HepG2 (cell line): ENCODE data around the gene IPO13. TPM values are rescaled to one million over a fixed set of nuclear protein-coding genes. Genes with fewer than 3 reads are reported as not detected.

ENCODE experiments used
- GATAD1 ChIP-seq: IDR thresholded peaks from 2 replicates; pipeline ENCODE4 v1.6.1; 2016; ENCODE audit warnings: missing genetic modification reagents, missing compliant biosample characterization
- KAT8 ChIP-seq: IDR thresholded peaks from 2 replicates; pipeline ENCODE4 v1.6.1; 2016; ENCODE audit warnings: missing genetic modification reagents, missing compliant biosample characterization
- KDM1A ChIP-seq: IDR thresholded peaks from 2 replicates; pipeline ENCODE4 v1.6.1; 2016; ENCODE audit warnings: missing compliant biosample characterization
- KLF6 ChIP-seq: IDR thresholded peaks from 2 replicates; pipeline ENCODE4 v1.8.0; 2016; ENCODE audit warnings: missing biosample characterization, missing genetic modification reagents
- MEIS2 ChIP-seq: sonication (generic); formaldehyde crosslinking; IDR thresholded peaks from 2 replicates; pipeline ENCODE4 v1.9.0; 2021; ENCODE audit warnings: mild to moderate bottlenecking, missing genetic modification reagents
- MTA3 ChIP-seq: sonication (generic); formaldehyde crosslinking; IDR thresholded peaks from 2 replicates; pipeline ENCODE4 v1.4.0; 2020; ENCODE audit warnings: missing genetic modification reagents
- NR2F2 ChIP-seq: IDR thresholded peaks from 2 replicates; pipeline ENCODE4 v1.6.1; 2012; ENCODE audit warnings: low read depth, inconsistent platforms, borderline replicate concordance
- SMYD3 ChIP-seq: sonication (generic); formaldehyde crosslinking; IDR thresholded peaks from 2 replicates; pipeline ENCODE4 v1.8.1; 2023; ENCODE audit warnings: mild to moderate bottlenecking, missing genetic modification reagents
- ZBTB21 ChIP-seq: sonication (generic); formaldehyde crosslinking; IDR thresholded peaks from 2 replicates; pipeline ENCODE4 v1.4.0; 2020; ENCODE audit warnings: missing genetic modification reagents
- ZMYM3 ChIP-seq: sonication (generic); formaldehyde crosslinking; IDR thresholded peaks from 2 replicates; pipeline ENCODE4 v1.5.1; 2020; ENCODE audit warnings: mild to moderate bottlenecking, missing genetic modification reagents
- ZNF274 ChIP-seq: sonication (generic); formaldehyde crosslinking; IDR thresholded peaks from 2 replicates; pipeline ENCODE4 v1.5.1; 2020; ENCODE audit warnings: mild to moderate bottlenecking, missing genetic modification reagents
- ZNF543 ChIP-seq: sonication (generic); formaldehyde crosslinking; IDR thresholded peaks from 2 replicates; pipeline ENCODE4 v1.4.0; 2020; ENCODE audit warnings: mild to moderate bottlenecking, missing genetic modification reagents
- polyA plus RNA-seq, 8 experiments: library from polyadenylated mRNA; depleted of rRNA in 3 of 8; stranded (reverse) in 7 of 8; unstranded in 1 of 8; fragments of >200 nt; fragmentation: Illumina TruSeq in 4 of 8; extraction: Trizol in 4 of 8; gene quantifications; 2 replicates each; pipeline versions ENCODE4 v1.2.1 to v1.2.3, GENCODE V29; 2011 to 2016; ENCODE audit warnings: low read depth in 4 of 8, missing spikeins in 1 of 8, mixed read lengths in 1 of 8; ENCODE audit not compliant: insufficient read depth in 1 of 8
- total RNA-seq, 5 experiments: library from RNA; depleted of rRNA; stranded (reverse); fragments of >200 nt; fragmentation: Illumina TruSeq; extraction: Trizol; gene quantifications; 2 replicates each; pipeline ENCODE4 v1.2.3, GENCODE V29; 2016; ENCODE audit warnings: low read depth in 1 of 5
- TF ChIP-seq, protein P1 (sequence below): sonication (generic); formaldehyde crosslinking; IDR thresholded peaks from 2 replicates; pipeline ENCODE4 v1.9.0; 2022; ENCODE audit warnings: missing genetic modification reagents, mild to moderate bottlenecking, borderline replicate concordance
- TF ChIP-seq, protein P2 (sequence below): sonication (generic); formaldehyde crosslinking; IDR thresholded peaks from 2 replicates; pipeline ENCODE4 v1.4.0; 2020; ENCODE audit warnings: missing genetic modification reagents
- TF ChIP-seq, protein P3 (sequence below): IDR thresholded peaks from 2 replicates; pipeline ENCODE4 v1.6.1; 2016
- TF ChIP-seq, protein P4 (sequence below): sonication (generic); formaldehyde crosslinking; IDR thresholded peaks from 2 replicates; pipeline ENCODE4 v1.4.0; 2020; ENCODE audit warnings: missing genetic modification reagents
- TF ChIP-seq, protein P5 (sequence below): sonication (generic); formaldehyde crosslinking; IDR thresholded peaks from 2 replicates; pipeline ENCODE4; 2020; ENCODE audit warnings: missing genetic modification reagents, mild to moderate bottlenecking, borderline replicate concordance
- TF ChIP-seq, protein P6 (sequence below): sonication (generic); formaldehyde crosslinking; IDR thresholded peaks from 2 replicates; pipeline ENCODE4 v1.8.0; 2022; ENCODE audit warnings: mild to moderate bottlenecking, missing genetic modification reagents
- TF ChIP-seq, protein P7 (sequence below): sonication (generic); formaldehyde crosslinking; IDR thresholded peaks from 2 replicates; pipeline ENCODE4 v1.4.0; 2020; ENCODE audit warnings: missing genetic modification reagents

IPO13 gene
- total and polyA plus RNA-seq, 2 of the 13 experiments (the other 11 are each of a cell fraction or from before 2014, with no cell fraction given) = 12.9 to 15.6 TPM

DNA sequence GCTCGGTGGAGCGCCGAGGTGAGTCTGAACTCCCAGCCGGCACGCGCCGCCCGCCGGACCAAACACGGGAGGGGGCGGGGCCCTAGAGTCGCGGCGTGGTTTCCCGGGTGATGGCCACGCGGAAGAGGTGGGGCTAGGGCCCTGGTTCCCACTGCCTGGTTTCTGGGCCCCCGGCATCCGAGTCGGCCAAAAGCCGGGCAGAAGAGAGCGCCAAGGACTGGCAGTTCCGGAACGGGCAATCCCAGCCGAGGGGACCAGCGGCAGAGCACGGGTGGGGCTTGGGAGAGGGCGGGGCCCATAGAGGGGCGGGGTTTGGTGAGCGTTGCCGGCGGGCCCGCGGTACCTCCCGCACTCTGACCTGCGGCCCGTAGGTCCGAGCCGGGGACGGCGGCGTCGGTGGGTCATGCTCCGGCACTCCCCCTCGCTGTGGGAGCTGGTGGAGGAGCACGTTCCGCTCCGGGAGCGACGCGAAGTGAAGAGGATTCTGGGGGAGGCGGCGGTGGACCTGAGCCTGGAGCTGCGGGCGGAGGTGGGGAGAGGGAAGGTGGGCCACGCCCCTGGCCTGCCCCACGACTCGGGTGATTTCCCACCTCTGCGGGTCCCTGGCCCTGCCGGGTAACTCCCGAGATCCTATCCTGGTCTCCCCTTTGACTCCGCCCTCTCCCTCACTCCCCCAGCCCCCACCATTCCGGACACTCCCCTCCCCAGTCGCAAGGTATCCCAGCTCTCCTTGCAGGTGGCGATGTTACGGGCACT is 44.9 kb downstream of the IPO13 start, which contains the start of gene CCDC24 (continued):
- TF ChIP-seq, protein P1, sequence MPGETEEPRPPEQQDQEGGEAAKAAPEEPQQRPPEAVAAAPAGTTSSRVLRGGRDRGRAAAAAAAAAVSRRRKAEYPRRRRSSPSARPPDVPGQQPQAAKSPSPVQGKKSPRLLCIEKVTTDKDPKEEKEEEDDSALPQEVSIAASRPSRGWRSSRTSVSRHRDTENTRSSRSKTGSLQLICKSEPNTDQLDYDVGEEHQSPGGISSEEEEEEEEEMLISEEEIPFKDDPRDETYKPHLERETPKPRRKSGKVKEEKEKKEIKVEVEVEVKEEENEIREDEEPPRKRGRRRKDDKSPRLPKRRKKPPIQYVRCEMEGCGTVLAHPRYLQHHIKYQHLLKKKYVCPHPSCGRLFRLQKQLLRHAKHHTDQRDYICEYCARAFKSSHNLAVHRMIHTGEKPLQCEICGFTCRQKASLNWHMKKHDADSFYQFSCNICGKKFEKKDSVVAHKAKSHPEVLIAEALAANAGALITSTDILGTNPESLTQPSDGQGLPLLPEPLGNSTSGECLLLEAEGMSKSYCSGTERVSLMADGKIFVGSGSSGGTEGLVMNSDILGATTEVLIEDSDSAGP (CRISPR knock-in tag) = peak; percentile 77; the same call in 1 of the 2 replicates
- TF ChIP-seq, protein P2, sequence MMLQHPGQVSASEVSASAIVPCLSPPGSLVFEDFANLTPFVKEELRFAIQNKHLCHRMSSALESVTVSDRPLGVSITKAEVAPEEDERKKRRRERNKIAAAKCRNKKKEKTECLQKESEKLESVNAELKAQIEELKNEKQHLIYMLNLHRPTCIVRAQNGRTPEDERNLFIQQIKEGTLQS = no peak
- peak; percentile 33; the same call in 1 of the 2 replicates for TF ChIP-seq ZMYM3 (CRISPR knock-in tag)
- peak; percentile 35; the same call in 1 of the 2 replicates for TF ChIP-seq ZNF274 (CRISPR knock-in tag)
- TF ChIP-seq KDM1A (CRISPR knock-in tag) = no peak
- TF ChIP-seq, protein P3, sequence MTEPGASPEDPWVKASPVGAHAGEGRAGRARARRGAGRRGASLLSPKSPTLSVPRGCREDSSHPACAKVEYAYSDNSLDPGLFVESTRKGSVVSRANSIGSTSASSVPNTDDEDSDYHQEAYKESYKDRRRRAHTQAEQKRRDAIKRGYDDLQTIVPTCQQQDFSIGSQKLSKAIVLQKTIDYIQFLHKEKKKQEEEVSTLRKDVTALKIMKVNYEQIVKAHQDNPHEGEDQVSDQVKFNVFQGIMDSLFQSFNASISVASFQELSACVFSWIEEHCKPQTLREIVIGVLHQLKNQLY = 0 out of 2 replicates have a peak, but pooled peaks have one; percentile 52
- no peak for TF ChIP-seq SMYD3 (CRISPR knock-in tag)
- no peak for TF ChIP-seq ZBTB21 (CRISPR knock-in tag)
- TF ChIP-seq, protein P4, sequence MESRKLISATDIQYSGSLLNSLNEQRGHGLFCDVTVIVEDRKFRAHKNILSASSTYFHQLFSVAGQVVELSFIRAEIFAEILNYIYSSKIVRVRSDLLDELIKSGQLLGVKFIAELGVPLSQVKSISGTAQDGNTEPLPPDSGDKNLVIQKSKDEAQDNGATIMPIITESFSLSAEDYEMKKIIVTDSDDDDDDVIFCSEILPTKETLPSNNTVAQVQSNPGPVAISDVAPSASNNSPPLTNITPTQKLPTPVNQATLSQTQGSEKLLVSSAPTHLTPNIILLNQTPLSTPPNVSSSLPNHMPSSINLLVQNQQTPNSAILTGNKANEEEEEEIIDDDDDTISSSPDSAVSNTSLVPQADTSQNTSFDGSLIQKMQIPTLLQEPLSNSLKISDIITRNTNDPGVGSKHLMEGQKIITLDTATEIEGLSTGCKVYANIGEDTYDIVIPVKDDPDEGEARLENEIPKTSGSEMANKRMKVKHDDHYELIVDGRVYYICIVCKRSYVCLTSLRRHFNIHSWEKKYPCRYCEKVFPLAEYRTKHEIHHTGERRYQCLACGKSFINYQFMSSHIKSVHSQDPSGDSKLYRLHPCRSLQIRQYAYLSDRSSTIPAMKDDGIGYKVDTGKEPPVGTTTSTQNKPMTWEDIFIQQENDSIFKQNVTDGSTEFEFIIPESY (CRISPR knock-in tag) = no peak
- peak; percentile 13; the same call in 1 of the 2 replicates for TF ChIP-seq KAT8 (CRISPR knock-in tag)
- TF ChIP-seq MTA3 (CRISPR knock-in tag) = no peak
- no peak for TF ChIP-seq KLF6 (CRISPR knock-in tag)
- TF ChIP-seq, protein P5, sequence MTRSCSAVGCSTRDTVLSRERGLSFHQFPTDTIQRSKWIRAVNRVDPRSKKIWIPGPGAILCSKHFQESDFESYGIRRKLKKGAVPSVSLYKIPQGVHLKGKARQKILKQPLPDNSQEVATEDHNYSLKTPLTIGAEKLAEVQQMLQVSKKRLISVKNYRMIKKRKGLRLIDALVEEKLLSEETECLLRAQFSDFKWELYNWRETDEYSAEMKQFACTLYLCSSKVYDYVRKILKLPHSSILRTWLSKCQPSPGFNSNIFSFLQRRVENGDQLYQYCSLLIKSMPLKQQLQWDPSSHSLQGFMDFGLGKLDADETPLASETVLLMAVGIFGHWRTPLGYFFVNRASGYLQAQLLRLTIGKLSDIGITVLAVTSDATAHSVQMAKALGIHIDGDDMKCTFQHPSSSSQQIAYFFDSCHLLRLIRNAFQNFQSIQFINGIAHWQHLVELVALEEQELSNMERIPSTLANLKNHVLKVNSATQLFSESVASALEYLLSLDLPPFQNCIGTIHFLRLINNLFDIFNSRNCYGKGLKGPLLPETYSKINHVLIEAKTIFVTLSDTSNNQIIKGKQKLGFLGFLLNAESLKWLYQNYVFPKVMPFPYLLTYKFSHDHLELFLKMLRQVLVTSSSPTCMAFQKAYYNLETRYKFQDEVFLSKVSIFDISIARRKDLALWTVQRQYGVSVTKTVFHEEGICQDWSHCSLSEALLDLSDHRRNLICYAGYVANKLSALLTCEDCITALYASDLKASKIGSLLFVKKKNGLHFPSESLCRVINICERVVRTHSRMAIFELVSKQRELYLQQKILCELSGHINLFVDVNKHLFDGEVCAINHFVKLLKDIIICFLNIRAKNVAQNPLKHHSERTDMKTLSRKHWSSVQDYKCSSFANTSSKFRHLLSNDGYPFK (CRISPR knock-in tag) = no peak; the same call in 1 of the 2 replicates
- TF ChIP-seq NR2F2 = no peak
- TF ChIP-seq, protein P6, sequence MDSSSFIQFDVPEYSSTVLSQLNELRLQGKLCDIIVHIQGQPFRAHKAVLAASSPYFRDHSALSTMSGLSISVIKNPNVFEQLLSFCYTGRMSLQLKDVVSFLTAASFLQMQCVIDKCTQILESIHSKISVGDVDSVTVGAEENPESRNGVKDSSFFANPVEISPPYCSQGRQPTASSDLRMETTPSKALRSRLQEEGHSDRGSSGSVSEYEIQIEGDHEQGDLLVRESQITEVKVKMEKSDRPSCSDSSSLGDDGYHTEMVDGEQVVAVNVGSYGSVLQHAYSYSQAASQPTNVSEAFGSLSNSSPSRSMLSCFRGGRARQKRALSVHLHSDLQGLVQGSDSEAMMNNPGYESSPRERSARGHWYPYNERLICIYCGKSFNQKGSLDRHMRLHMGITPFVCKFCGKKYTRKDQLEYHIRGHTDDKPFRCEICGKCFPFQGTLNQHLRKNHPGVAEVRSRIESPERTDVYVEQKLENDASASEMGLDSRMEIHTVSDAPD (CRISPR knock-in tag) = peak; percentile 66; the same call in 1 of the 2 replicates
- TF ChIP-seq GATAD1 (CRISPR knock-in tag) = peak; percentile 56
- peak; percentile 87 for TF ChIP-seq ZNF543 (CRISPR knock-in tag)
- no peak for TF ChIP-seq MEIS2 (CRISPR knock-in tag)
- TF ChIP-seq, protein P7, sequence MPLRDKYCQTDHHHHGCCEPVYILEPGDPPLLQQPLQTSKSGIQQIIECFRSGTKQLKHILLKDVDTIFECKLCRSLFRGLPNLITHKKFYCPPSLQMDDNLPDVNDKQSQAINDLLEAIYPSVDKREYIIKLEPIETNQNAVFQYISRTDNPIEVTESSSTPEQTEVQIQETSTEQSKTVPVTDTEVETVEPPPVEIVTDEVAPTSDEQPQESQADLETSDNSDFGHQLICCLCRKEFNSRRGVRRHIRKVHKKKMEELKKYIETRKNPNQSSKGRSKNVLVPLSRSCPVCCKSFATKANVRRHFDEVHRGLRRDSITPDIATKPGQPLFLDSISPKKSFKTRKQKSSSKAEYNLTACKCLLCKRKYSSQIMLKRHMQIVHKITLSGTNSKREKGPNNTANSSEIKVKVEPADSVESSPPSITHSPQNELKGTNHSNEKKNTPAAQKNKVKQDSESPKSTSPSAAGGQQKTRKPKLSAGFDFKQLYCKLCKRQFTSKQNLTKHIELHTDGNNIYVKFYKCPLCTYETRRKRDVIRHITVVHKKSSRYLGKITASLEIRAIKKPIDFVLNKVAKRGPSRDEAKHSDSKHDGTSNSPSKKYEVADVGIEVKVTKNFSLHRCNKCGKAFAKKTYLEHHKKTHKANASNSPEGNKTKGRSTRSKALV (CRISPR knock-in tag) = no peak
